Fibroblast of pulmonary artery (primary cell): Measurements from ENCODE around the gene ASB8.
A peak's percentile ranks its signal among the peaks of the same experiment; 100 is the strongest.
"Not testable (repeated sequence)": the region's sequence is repeated elsewhere in the genome, so short reads cannot be mapped to it uniquely, and the experiment has no call there.

ENCODE experiments used
- DNase-seq: peaks from one replicate; pipeline ENCODE4 v3.0.0-alpha.2; 2010; ENCODE audit warnings: low read depth
- H3K4me3 ChIP-seq: replicated peaks from 2 replicates; pipeline ENCODE4 v1.5.1; 2011; ENCODE audit warnings: low read depth, mild to moderate bottlenecking, control low read depth, low read length, moderate library complexity
- CTCF ChIP-seq: IDR thresholded peaks from 2 replicates; pipeline ENCODE4 v1.5.1; 2011; ENCODE audit warnings: mild to moderate bottlenecking, control low read depth, low read length, inconsistent platforms; ENCODE audit errors: missing control alignments

ASB8 gene

DNA sequence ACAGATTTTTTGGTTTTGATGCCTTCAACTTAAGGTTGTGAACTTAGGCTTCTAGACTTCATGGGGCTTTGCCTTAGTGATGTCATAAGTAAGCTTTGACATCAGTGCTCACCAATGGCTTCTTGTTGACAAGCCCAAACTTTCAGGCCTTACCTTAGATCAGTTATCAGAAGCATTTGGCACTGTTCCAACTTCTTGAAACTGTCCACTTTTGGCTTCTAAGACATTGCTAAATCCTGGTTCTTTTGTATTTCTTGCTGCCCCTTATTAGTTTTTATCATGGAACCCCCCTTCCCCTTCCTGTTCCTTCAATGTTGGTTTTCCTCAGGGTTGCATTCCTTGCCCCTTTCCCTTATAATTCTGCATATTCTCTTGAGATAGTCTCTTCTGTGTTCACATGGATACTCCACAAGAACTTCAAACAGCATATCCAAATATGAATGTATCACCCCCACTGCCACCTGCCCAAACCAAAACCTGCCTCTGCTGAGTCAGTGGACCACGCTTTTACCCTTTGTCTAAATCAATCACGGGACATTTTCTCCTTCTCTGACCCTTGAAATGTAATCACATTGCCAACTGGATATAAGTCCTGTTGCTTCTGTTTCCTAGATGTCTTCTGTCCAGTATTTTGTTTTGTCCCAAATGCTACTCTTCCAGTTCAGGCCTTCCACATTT lies 30.2 kb downstream of the ASB8 start:
- no peak for DNase-seq
- TF ChIP-seq CTCF: no peak
- H3K4me3 ChIP-seq: no peak overlapping the region

GRCh38 chr12:48125985-48126384 lies 31.3 kb downstream of the ASB8 start:
- TF ChIP-seq CTCF: no peak
- no peak for DNase-seq
- H3K4me3 ChIP-seq: no peak overlapping the region

DNA sequence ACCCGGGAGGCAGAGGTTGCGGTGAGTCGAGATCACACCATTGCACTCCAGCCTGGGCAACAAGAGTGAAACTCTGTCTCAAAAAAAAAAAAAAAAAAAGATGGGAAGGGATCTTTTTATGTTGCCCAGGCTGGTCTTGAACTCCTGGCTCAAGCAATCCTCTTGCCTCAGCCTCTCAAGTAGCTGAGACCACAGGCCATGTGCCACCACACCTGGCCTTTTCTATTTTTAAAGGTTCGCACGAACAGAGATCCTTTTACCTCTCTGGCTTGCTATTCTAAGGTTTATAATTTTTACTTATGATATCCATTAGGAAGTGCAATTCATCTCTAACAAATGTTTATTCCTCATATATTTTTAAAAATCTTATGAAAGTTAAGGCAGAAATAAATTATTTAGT lies 31.8 kb downstream of the ASB8 start:
- DNase-seq, H3K4me3 ChIP-seq: not testable (repeated sequence)

GRCh38 chr12:48123169-48123568 lies 34.1 kb downstream of the ASB8 start:
- no peak for DNase-seq
- TF ChIP-seq CTCF: no peak
- no peak overlapping the region for H3K4me3 ChIP-seq

DNA sequence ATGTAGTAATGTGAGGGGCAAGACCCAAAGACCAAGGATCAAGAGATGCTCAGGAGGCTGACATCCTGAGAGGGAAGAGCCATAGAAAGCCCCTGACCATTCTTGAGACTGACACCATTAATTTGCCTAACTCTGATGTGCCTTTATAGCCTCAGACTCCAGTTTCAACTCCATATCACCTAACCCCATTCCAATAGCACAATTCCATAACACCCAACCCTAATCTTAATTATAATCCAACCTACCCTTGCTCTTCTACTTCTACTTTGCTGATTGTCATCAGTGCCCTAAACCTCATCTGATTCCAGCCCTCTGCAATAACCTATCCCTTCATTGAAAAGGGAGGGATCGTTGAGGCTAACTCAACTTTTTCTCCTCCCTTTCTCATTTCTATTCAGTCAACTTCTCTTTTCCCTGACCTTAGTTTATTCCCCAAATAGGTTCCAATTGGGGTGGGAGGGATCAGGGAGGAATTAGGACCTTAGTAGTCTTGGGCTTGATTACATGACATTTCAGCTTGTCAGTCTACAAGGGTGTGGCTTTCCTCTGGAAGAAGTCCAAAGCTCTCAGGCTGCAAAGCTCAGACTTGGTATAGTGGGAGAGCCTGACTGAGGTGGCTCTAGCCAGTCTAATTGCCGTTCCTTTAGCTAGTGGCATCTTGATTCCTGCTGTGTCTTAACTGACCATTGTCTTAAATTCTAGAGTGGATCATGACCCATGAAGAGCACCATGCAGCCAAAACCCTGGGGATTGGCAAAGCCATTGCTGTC lies 35.1 kb downstream of the ASB8 start:
- TF ChIP-seq CTCF: no peak
- H3K4me3 ChIP-seq: no peak overlapping the region
- no peak for DNase-seq

GRCh38 chr12:48121522-48121921 lies 35.8 kb downstream of the ASB8 start:
- no peak for TF ChIP-seq CTCF
- H3K4me3 ChIP-seq: no peak overlapping the region
- no peak for DNase-seq

DNA sequence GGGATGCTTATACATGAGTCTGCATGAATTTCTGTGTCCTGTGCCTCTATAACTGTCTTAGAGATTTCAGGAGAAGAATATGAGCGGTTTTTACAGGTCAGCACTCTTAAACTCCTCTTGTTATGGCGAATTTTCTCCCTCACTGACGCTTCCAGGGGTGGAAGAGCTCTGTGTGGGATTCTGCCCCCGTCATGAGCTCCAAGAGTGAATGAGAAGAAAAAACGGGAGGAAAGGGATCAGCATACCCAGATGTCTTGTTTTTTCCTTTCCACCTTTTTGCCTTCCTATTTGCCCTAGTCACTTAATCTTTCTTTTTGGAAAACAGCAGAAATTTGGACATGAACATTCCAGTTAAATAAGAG lies 37.5 kb downstream of the ASB8 start:
- no peak for DNase-seq
- H3K4me3 ChIP-seq: peak overlapping the region; percentile 71
- TF ChIP-seq CTCF: no peak
